ENCODE data around the gene ITPKC. TPM values are rescaled to one million over a fixed set of nuclear protein-coding genes. Genes with fewer than 3 reads are reported as not detected.

The ITPKC gene
- total and polyA plus RNA-seq, 9 of the 15 experiments (the other 6 are each of a cell fraction or from before 2014, with no cell fraction given): 0.08 to 9.3 (median 5.8) TPM

DNA sequence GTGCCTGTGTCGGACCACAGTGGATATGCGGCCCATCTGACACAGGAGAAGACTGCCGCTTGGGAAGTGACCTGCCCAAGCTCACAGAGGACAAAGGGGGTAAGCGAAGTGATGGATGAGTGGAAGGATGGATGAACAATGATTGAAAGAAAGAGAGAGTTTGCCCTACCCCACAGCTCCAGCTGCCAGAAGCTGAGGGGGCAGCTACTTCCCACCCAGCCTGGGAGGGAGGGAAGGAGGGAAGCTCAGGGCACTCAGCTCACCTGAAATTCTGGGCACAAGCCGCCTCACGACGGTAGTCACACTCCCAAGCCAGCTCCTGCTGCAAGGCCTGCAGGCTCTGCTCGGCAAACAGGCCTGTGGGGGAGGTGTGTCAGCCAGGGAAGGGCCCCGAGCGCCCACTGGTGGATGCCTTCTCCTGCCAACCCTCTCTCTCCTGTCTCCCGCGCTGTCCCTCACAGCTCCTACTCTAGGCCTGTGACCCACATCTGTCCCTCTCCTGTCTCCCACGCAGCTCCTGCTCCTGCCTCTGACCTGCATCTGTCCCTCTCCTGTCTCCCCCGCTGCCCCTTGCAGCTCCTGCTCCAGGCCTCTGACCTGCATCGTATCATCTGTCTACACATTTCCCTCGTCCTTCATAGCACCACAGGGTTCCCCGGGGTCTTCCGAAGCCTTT, 14.4 kb upstream of the ITPKC start (continued):
- TF ChIP-seq LARP7 (IDR thresholded peaks at IDR 0.05) (peak; percentile 79; the same call in 1 of the 2 replicates), BHLHE40 (IDR thresholded peaks at IDR 0.05; ENCODE audit: low read length) (peak; percentile 30; the same call in 1 of the 2 replicates), HMG20B (CRISPR knock-in tag; IDR thresholded peaks at IDR 0.05) (no peak), STAT5B (CRISPR knock-in tag; IDR thresholded peaks at IDR 0.05) (no peak), ETS2 (tag; IDR thresholded peaks at IDR 0.05; ENCODE audit: borderline replicate concordance, poor library complexity, severe bottlenecking) (no peak), ZNF174 (CRISPR knock-in tag; IDR thresholded peaks at IDR 0.05) (no peak), ZEB2 (IDR thresholded peaks at IDR 0.05) (0 out of 2 replicates have a peak, but pooled peaks have one; percentile 44), KLF13 (tag; IDR thresholded peaks at IDR 0.05; ENCODE audit: borderline replicate concordance, low read depth) (peak; percentile 67; the same call in 1 of the 2 replicates), HCFC1 (IDR thresholded peaks at IDR 0.05; ENCODE audit: low read depth, low read length) (peak; percentile 39; the same call in 1 of the 2 replicates), PHB (CRISPR knock-in tag; IDR thresholded peaks at IDR 0.05) (no peak), NFIC (IDR thresholded peaks at IDR 0.05) (peak; percentile 45), TOE1 (IDR thresholded peaks at IDR 0.05; ENCODE audit: borderline replicate concordance) (peak; percentile 32; the same call in 1 of the 2 replicates), TOE1 (CRISPR knock-in tag; IDR thresholded peaks at IDR 0.05; ENCODE audit: borderline replicate concordance, low read depth) (no peak), BCOR (IDR thresholded peaks at IDR 0.05) (peak; percentile 60)
- TF ChIP-seq, protein P1, sequence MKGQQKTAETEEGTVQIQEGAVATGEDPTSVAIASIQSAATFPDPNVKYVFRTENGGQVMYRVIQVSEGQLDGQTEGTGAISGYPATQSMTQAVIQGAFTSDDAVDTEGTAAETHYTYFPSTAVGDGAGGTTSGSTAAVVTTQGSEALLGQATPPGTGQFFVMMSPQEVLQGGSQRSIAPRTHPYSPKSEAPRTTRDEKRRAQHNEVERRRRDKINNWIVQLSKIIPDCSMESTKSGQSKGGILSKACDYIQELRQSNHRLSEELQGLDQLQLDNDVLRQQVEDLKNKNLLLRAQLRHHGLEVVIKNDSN (CRISPR knock-in tag; IDR thresholded peaks at IDR 0.05): no peak
- TF ChIP-seq, protein P2, sequence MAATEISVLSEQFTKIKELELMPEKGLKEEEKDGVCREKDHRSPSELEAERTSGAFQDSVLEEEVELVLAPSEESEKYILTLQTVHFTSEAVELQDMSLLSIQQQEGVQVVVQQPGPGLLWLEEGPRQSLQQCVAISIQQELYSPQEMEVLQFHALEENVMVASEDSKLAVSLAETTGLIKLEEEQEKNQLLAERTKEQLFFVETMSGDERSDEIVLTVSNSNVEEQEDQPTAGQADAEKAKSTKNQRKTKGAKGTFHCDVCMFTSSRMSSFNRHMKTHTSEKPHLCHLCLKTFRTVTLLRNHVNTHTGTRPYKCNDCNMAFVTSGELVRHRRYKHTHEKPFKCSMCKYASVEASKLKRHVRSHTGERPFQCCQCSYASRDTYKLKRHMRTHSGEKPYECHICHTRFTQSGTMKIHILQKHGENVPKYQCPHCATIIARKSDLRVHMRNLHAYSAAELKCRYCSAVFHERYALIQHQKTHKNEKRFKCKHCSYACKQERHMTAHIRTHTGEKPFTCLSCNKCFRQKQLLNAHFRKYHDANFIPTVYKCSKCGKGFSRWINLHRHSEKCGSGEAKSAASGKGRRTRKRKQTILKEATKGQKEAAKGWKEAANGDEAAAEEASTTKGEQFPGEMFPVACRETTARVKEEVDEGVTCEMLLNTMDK (IDR thresholded peaks at IDR 0.05; ENCODE audit: borderline replicate concordance, insufficient read depth, low read depth, low read length, poor library complexity, severe bottlenecking): peak; percentile 43
- TF ChIP-seq, protein P3, sequence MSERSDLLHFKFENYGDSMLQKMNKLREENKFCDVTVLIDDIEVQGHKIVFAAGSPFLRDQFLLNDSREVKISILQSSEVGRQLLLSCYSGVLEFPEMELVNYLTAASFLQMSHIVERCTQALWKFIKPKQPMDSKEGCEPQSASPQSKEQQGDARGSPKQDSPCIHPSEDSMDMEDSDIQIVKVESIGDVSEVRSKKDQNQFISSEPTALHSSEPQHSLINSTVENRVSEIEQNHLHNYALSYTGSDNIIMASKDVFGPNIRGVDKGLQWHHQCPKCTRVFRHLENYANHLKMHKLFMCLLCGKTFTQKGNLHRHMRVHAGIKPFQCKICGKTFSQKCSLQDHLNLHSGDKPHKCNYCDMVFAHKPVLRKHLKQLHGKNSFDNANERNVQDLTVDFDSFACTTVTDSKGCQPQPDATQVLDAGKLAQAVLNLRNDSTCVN (CRISPR knock-in tag; IDR thresholded peaks at IDR 0.05): peak; percentile 48; the same call in 1 of the 2 replicates
- TF ChIP-seq, protein P4, sequence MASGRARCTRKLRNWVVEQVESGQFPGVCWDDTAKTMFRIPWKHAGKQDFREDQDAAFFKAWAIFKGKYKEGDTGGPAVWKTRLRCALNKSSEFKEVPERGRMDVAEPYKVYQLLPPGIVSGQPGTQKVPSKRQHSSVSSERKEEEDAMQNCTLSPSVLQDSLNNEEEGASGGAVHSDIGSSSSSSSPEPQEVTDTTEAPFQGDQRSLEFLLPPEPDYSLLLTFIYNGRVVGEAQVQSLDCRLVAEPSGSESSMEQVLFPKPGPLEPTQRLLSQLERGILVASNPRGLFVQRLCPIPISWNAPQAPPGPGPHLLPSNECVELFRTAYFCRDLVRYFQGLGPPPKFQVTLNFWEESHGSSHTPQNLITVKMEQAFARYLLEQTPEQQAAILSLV (tag; IDR thresholded peaks at IDR 0.05): no peak
- TF ChIP-seq, protein P5, sequence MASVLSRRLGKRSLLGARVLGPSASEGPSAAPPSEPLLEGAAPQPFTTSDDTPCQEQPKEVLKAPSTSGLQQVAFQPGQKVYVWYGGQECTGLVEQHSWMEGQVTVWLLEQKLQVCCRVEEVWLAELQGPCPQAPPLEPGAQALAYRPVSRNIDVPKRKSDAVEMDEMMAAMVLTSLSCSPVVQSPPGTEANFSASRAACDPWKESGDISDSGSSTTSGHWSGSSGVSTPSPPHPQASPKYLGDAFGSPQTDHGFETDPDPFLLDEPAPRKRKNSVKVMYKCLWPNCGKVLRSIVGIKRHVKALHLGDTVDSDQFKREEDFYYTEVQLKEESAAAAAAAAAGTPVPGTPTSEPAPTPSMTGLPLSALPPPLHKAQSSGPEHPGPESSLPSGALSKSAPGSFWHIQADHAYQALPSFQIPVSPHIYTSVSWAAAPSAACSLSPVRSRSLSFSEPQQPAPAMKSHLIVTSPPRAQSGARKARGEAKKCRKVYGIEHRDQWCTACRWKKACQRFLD (CRISPR knock-in tag; IDR thresholded peaks at IDR 0.05): no peak
- TF ChIP-seq, protein P6, sequence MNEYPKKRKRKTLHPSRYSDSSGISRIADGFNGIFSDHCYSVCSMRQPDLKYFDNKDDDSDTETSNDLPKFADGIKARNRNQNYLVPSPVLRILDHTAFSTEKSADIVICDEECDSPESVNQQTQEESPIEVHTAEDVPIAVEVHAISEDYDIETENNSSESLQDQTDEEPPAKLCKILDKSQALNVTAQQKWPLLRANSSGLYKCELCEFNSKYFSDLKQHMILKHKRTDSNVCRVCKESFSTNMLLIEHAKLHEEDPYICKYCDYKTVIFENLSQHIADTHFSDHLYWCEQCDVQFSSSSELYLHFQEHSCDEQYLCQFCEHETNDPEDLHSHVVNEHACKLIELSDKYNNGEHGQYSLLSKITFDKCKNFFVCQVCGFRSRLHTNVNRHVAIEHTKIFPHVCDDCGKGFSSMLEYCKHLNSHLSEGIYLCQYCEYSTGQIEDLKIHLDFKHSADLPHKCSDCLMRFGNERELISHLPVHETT (CRISPR knock-in tag; conservative IDR thresholded peaks at IDR 0.05 in 1 of 2, IDR thresholded peaks at IDR 0.05 in 1 of 2): peak in 1 of 2 experiments; percentile 17; a peak in 1 of 4 replicates
